ENCODE results near the gene TENM4. TPM values are rescaled to one million over a fixed set of nuclear protein-coding genes. Genes with fewer than 3 reads are reported as not detected.

TENM4 gene
- total RNA-seq, 4 donors from 2014 or later = 1.1 to 2.7 (median 2.0) TPM

DNA sequence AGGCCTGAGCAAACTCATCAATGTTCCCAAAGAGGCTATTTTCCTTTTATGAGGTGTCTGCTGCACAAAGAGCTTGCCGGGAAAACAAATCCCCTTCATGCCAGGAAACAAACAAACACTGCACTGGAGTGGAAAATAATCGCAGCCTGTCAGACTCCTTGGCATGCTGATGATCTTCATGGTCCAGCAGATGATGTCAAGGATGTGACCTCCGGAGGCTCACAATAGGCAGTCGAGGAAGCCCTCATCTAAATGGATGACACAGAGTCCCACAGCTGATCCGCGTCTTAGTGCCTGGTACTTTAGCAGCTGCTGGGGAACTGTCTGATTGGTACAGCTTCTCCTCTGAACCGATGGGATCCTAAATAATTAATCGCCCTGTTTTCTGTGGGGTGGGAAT, 187.6 kb downstream of the TENM4 start:
- H3K9me3 ChIP-seq = no peaks in the 10 kb centered on the region
- H3K27ac ChIP-seq = no peak overlapping the region
- TF ChIP-seq, protein P1, sequence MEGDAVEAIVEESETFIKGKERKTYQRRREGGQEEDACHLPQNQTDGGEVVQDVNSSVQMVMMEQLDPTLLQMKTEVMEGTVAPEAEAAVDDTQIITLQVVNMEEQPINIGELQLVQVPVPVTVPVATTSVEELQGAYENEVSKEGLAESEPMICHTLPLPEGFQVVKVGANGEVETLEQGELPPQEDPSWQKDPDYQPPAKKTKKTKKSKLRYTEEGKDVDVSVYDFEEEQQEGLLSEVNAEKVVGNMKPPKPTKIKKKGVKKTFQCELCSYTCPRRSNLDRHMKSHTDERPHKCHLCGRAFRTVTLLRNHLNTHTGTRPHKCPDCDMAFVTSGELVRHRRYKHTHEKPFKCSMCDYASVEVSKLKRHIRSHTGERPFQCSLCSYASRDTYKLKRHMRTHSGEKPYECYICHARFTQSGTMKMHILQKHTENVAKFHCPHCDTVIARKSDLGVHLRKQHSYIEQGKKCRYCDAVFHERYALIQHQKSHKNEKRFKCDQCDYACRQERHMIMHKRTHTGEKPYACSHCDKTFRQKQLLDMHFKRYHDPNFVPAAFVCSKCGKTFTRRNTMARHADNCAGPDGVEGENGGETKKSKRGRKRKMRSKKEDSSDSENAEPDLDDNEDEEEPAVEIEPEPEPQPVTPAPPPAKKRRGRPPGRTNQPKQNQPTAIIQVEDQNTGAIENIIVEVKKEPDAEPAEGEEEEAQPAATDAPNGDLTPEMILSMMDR (IDR thresholded peaks at IDR 0.05) = no peak
- TF ChIP-seq POLR2A (IDR thresholded peaks at IDR 0.05) = no peak
- H3K36me3 ChIP-seq = no peaks in the 10 kb centered on the region
- H3K4me1 ChIP-seq = no peaks in the 10 kb centered on the region
- no peaks in the 10 kb centered on the region for H3K27me3 ChIP-seq
- no peak overlapping the region for H3K4me3 ChIP-seq
- DNase-seq = no peak

DNA sequence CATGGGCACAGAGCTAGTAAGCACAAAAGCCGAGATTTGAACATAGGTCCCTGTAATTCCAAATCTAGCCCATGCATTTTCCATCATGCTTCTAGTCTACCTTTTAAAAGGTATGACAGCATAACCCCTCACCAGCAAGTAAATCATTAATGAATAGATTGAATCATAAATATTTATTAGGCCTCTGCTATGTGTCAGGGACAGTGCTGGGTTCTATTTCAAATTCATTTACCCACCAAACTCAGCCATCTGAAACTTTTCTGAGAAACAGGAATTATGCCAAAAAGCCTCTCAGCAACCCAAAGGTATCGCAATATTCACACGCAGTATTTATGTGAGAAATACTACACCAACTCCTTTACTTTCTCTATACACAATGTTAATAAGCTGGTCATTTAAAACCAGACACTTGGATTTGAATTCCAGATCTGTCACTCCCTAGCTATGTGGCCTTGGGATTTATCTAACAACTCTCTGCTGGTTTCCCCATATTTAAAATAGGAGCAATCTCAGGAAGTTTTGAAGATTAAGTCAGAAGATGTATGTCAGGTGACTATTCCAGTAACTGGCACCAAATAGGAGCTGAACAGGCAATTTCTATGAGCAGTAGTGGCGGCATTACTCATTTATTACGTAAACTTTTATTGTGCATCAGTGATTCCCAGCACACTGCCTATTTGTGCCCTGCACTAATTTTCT, 191.4 kb downstream of the TENM4 start:
- TF ChIP-seq POLR2A (IDR thresholded peaks at IDR 0.05) = no peak
- TF ChIP-seq, protein P1 (IDR thresholded peaks at IDR 0.05) = no peak
- no peak for DNase-seq
- no peaks in the 10 kb centered on the region for H3K36me3 ChIP-seq
- no peak overlapping the region for H3K4me3 ChIP-seq
- H3K27me3 ChIP-seq = no peaks in the 10 kb centered on the region
- no peak overlapping the region for H3K27ac ChIP-seq
- no peaks in the 10 kb centered on the region for H3K4me1 ChIP-seq
- H3K9me3 ChIP-seq = no peaks in the 10 kb centered on the region

DNA sequence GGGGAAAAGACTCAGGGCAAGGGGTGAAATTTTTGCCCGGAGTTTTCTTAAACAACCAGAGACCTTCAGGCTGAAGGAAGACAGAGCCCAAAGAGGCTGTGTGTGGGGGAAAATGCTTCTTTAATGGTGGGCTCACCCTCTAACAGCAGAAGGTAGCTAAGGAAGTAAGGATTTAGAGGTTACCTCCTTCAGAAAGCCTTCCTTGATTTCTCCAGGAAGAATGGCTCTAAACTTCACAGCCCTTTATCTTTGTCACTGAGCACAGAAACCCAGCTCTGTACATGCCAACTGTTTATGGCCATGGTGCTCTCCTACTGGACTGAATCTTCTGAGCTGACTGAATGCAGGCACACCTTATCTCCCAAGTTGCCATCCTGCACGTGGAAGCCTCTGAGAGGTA, 196.0 kb downstream of the TENM4 start:
- H3K9me3 ChIP-seq = no peaks in the 10 kb centered on the region
- no peaks in the 10 kb centered on the region for H3K27me3 ChIP-seq
- TF ChIP-seq, protein P1 (IDR thresholded peaks at IDR 0.05) = no peak
- TF ChIP-seq POLR2A (IDR thresholded peaks at IDR 0.05) = no peak
- no peak overlapping the region for H3K4me3 ChIP-seq
- H3K27ac ChIP-seq = no peak overlapping the region
- H3K36me3 ChIP-seq = no peaks in the 10 kb centered on the region
- DNase-seq = no peak
- H3K4me1 ChIP-seq = no peaks in the 10 kb centered on the region

DNA sequence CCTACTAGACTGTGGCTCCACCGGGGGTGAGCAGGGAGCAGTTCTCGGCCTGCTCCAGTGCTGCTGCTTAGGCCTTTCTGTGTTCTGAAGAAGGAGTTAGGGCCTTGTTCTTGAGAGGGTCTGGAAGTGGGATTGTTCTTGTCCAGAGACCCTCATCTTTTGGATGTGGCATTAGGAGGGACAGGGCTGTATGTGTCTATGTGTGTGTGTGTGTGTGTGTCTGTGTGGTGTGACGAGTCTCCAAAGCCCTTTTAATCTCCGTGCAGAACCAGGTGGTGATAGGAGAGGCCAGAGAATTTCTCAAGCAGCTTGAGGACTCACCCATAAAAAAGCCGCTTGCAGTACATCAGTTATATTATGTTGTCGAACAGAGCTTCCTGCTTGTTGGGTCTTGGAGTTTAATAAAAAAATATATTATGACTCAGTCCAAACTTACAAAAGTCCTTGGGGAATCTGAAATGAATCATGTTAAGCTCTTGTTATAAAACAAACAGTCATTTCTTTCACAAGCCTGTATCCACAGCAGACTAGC, 196.5 kb downstream of the TENM4 start:
- no peak for DNase-seq
- Histone ChIP-seq H3K4me1 (no peaks in the 10 kb centered on the region), H3K27me3 (no peaks in the 10 kb centered on the region), H3K36me3 (no peaks in the 10 kb centered on the region), H3K4me3 (no peak overlapping the region), H3K9me3 (no peaks in the 10 kb centered on the region), H3K27ac (no peak overlapping the region)
- no peak for TF ChIP-seq POLR2A (IDR thresholded peaks at IDR 0.05)
- TF ChIP-seq, protein P1 (IDR thresholded peaks at IDR 0.05) = no peak

DNA sequence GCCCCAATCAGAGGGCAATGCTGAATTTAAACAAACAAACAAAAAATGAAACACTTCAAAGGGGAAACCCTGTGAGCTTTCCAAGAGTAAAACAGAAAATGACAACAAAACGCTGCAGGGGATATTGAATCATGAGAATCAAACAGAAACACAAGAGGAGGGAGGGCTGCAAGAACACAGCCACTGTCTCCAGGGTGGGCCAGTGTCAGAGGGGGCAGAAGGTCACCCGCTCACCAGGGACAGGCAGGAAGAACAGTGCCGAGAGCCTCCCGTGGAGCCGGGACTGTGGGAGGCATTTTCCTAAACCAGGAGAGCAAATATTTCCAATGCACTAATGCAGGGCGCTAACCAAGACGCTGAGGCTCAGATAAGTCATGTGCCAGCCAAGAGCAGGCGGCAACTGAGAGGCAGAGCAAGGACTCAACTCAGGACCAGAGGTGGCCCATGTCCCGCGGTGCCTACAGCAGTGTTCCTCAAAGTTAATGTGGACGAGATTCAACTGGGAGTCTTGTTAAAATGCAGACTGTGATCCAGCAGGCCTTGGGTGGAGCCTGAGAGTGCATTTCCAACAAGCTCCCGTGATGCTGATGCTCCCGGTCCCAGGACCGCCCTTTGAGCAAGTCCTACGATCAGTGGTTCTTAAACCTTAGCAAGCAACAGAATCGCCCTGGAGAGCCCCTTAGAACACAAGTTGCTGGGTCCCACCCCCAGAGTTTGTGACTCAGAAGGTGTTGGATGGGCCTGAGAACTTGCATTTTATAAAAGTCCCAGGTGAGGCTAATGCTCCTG, 197.2 kb downstream of the TENM4 start:
- Histone ChIP-seq H3K27me3 (no peaks in the 10 kb centered on the region), H3K36me3 (no peaks in the 10 kb centered on the region), H3K27ac (no peak overlapping the region), H3K4me3 (no peak overlapping the region), H3K9me3 (no peaks in the 10 kb centered on the region), H3K4me1 (no peaks in the 10 kb centered on the region)
- no peak for DNase-seq
- TF ChIP-seq POLR2A (IDR thresholded peaks at IDR 0.05) = no peak
- TF ChIP-seq, protein P1 (IDR thresholded peaks at IDR 0.05) = no peak

Measured in Peyer's patch (tissue), 4 donors.